VCaP (cell line): Measurements from ENCODE around the gene PRKRA.
"Not testable (repeated sequence)": the region's sequence is repeated elsewhere in the genome, so short reads cannot be mapped to it uniquely, and the experiment has no call there.

Experiments used
- H3K27ac ChIP-seq: fragments of 450-650 bp; 2 replicates; pipeline ENCODE4 v1.5.1; 2017
- CTCF ChIP-seq: fragments of 450-650 bp; conservative IDR thresholded peaks from 2 replicates; pipeline ENCODE4 v1.5.1; 2017; ENCODE audit warnings: mild to moderate bottlenecking, moderate library complexity

PRKRA gene

DNA sequence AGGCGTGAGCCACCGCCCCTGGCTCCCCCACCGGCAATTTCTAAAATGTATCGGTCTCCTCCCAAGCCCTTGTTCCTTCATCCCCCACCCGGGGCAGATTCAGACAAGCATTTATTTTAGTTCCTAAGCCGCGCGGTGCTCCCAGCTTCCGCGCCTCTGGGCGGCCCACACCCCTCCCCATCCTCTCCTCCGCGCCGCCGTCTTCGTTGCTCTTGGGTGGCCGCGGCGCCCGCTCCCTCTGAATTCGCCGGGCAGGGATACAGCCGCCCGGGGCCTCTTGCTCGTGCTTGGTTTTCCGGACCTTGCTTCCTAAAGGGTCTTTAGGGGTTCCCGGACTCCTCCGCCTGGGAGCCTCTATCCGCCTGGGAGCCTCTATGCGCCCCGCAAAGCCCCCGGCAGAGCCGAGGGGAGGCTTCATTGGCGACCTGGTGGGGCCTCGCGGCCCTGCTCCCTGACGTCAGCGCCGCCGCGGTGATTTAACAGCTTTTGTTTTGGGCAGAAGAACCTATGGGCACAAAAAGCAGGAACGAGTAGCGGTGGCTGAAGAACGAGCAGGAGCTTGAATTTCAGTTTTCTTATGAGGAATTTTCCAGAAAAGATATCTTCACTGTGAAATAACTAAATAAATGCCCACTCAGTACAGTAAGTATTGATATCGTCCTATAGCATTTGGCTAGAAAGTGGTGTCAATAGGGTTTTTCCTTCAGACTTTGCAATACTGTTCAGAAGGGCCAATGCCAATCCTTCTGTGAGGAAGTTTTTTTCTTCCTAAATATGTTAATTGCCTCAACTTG, 37.3 kb downstream of the PRKRA start:
- peak overlapping the region; percentile 90 for H3K27ac ChIP-seq
- no peak for TF ChIP-seq CTCF

DNA sequence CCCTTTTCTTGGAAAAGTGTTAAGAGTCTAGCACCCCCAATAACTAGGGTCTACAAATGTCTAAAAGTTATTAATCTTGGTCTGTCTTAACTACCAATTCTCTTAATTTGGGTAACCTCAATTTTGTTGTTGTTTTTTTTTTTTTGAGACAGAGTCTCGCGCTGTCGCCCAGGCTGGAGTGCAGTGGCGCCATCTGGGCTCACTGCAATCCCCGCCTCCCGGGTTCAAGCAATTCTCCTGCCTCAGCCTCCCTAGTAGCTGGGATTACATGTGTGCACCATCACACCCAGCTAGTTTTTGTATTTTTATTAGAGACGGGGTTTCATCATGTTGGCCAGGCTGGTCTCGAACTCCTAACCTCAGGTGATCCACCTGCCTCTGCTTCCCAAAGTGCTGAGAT, 38.5 kb downstream of the PRKRA start:
- H3K27ac ChIP-seq: not testable (repeated sequence)

DNA sequence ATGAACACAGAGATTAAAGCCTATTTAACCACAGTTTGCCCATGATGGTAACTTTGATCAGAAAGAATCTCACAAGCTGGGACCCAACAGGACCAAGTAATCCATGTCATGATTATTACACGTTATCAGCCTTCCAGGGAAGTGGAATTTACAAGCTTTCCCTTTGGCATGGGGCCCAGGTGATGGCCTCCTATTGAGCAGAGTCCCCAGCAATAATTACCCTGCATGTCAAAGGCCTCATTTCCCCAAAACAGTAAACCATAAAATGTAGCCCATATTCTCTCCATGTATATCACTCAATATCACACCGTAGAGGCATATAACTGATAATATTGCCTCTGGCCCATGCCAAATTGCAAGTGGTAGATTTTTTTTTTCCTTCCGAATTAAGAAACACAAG, 38.9 kb downstream of the PRKRA start:
- no peak for TF ChIP-seq CTCF
- H3K27ac ChIP-seq: no peak overlapping the region

GRCh38 chr2:178409261-178409660, 41.7 kb downstream of the PRKRA start:
- no peak for TF ChIP-seq CTCF
- no peak overlapping the region for H3K27ac ChIP-seq

DNA sequence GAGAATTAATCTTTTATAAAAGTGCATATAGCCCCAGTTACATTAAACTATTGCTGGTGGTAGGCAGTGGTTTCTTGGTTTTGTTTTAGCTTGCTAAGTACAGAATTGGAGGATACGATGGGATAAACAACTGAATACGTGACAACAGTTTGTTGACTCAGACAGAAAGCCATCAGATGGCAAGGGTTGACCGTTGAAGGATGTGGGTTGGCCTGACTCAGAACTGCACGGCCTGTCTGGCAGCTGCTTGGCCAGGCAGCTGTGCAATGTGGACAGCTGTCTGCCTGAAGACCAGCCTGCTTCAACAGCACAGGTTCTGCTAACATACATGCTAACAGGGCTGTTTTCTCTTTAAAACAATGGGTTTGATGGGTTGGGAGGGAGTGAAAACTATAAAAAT, 46.6 kb downstream of the PRKRA start:
- no peak overlapping the region for H3K27ac ChIP-seq
- no peak for TF ChIP-seq CTCF

GRCh38 chr2:178403671-178404306, 47.2 kb downstream of the PRKRA start:
- no peak for TF ChIP-seq CTCF

DNA sequence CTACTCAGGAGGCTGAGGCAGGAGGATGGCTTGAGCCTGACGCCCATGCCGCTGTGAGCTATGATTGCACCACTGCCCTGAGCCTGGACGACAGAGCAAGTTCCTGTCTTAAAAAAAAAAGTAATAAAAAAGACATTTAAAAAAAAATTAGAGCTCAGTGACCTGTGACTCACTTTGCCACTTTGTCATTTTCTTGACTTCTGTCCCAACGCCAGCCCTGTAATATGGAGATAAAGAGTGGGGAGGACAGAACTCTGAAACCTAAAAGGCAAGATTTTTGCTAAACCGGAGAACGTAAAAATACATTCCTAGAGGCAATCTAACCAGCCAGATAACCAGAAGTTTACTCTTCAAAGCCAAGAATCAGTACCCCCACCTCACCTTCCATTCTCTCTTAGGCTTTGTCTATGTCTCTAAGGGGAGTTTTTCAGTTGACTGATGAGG, 49.0 kb downstream of the PRKRA start:
- no peak overlapping the region for H3K27ac ChIP-seq

More at GRCh38 chr2:178403671-178404306, 47.2 kb downstream of the PRKRA start:
- no peak overlapping the region for H3K27ac ChIP-seq

More for the DNA sequence above, 49.0 kb downstream of the PRKRA start:
- TF ChIP-seq CTCF: no peak
